Activated CD4-positive, alpha-beta T cell treated with anti-CD3 and anti-CD28 coated beads for 1 hour (primary cell): Measurements from ENCODE around the gene EXOSC9.

Experiments used
- DNase-seq: peaks from one replicate; pipeline ENCODE4 v3.0.0-alpha.2; 2020

Gene EXOSC9

GRCh38 chr4:121789960-121790829 is 10.9 kb upstream of the EXOSC9 start:
- no peak for DNase-seq

- no peak for DNase-seq
These were observed 10.1 kb upstream of the EXOSC9 start for GRCh38 chr4:121790976-121791375.

GRCh38 chr4:121791481-121791880 is 9.6 kb upstream of the EXOSC9 start:
- DNase-seq, result no peak

- DNase-seq, result no peak
These were observed 8.2 kb upstream of the EXOSC9 start for GRCh38 chr4:121792966-121793365.

GRCh38 chr4:121794505-121795188 is 6.5 kb upstream of the EXOSC9 start:
- DNase-seq, result no peak

- DNase-seq, result no peak
These were observed 4.8 kb upstream of the EXOSC9 start for GRCh38 chr4:121796283-121796682.

- no peak for DNase-seq
These were observed 1.8 kb upstream of the EXOSC9 start for GRCh38 chr4:121799208-121799823.

GRCh38 chr4:121799867-121800501 is 1.1 kb upstream of the EXOSC9 start:
- DNase-seq, result no peak

GRCh38 chr4:121800638-121800960 is 524 bp upstream of the EXOSC9 start:
- DNase-seq, result no peak

- DNase-seq, result no peak
These were observed 572 bp downstream of the EXOSC9 start for GRCh38 chr4:121801715-121802075.

GRCh38 chr4:121806411-121806810 is 5.3 kb downstream of the EXOSC9 start:
- no peak for DNase-seq

- no peak for DNase-seq
These were observed 10.0 kb downstream of the EXOSC9 start for GRCh38 chr4:121811122-121811521.

- DNase-seq, result no peak
These were observed 13.6 kb downstream of the EXOSC9 start for GRCh38 chr4:121814756-121815155.

GRCh38 chr4:121817006-121817405 is 15.9 kb downstream of the EXOSC9 start:
- DNase-seq, result no peak

- no peak for DNase-seq
These were observed 16.6 kb downstream of the EXOSC9 start for GRCh38 chr4:121817701-121818100.

GRCh38 chr4:121818215-121818614 is 17.1 kb downstream of the EXOSC9 start:
- no peak for DNase-seq

GRCh38 chr4:121819216-121819965 is 18.3 kb downstream of the EXOSC9 start:
- no peak for DNase-seq

- no peak for DNase-seq
These were observed 20.9 kb downstream of the EXOSC9 start for GRCh38 chr4:121822047-121822446.

GRCh38 chr4:121822796-121823504 is 21.8 kb downstream of the EXOSC9 start:
- DNase-seq, result no peak

GRCh38 chr4:121823505-121824170 is 22.5 kb downstream of the EXOSC9 start, which contains the start of gene CCNA2:
Gene CCNA2, minus strand, starts transcription at chr4:121823883. Its CDS starts 255 bp downstream, at chr4:121823628.
- DNase-seq, result peak; percentile 93

GRCh38 chr4:121824171-121824527 is 23.0 kb downstream of the EXOSC9 start:
- DNase-seq, result no peak

- no peak for DNase-seq
These were observed 23.8 kb downstream of the EXOSC9 start for GRCh38 chr4:121824950-121825349.
